Testis (tissue), 3 donors: Measurements from ENCODE around the gene SCUBE3. TPM values are rescaled to one million over a fixed set of nuclear protein-coding genes. Genes with fewer than 3 reads are reported as not detected.

Experiments
- DNase-seq: peaks from one replicate; pipeline ENCODE4 v3.0.0-alpha.2; 2019
- H3K27ac ChIP-seq, 2 donors: fragments of 200-600 bp; sonication (generic); one replicate each; pipeline ENCODE4 v1.5.1; 2019
- H3K27me3 ChIP-seq: fragments of 200-600 bp; sonication (generic); one replicate; pipeline ENCODE4 v1.5.1; 2019
- H3K36me3 ChIP-seq: fragments of 200-600 bp; sonication (generic); one replicate; pipeline ENCODE4 v1.5.1; 2017; ENCODE audit warnings: low read depth; ENCODE audit errors: missing control alignments
- H3K4me1 ChIP-seq: fragments of 200-600 bp; sonication (generic); one replicate; pipeline ENCODE4 v1.5.1; 2019
- H3K4me3 ChIP-seq, 2 donors: fragments of 200-600 bp; sonication (generic); one replicate each; pipeline ENCODE4 v1.5.1; 2017 to 2019
- H3K9me3 ChIP-seq: fragments of 200-600 bp; sonication (generic); one replicate; pipeline ENCODE4 v1.5.1; 2017
- CTCF ChIP-seq, 3 experiments: fragments of 450-650 bp in 2 of 3; fragments of 200-600 bp in 1 of 3; sonication (generic) in 1 of 3; IDR thresholded peaks; one replicate each; pipeline ENCODE4 v1.5.1; 2016 to 2019; ENCODE audit warnings: antibody characterized with exemption in 3 of 3, mild to moderate bottlenecking in 2 of 3, moderate library complexity in 1 of 3
- POLR2A ChIP-seq: fragments of 450-650 bp; IDR thresholded peaks from one replicate; pipeline ENCODE4 v1.6.1; 2017; ENCODE audit warnings: antibody characterized with exemption, mild to moderate bottlenecking, moderate library complexity
- WGBS, 2 donors: methylation state at CpG; one replicate each; pipeline ENCODE4 v1.1.5; 2018; 5-methylcytosine and 5-hydroxymethylcytosine counted together
- intact Hi-C: fragments of 100-400 bp; cut with DNase I; formaldehyde crosslinking; loops from one replicate; pipeline ENCODE4 v1.15.1; 2023; ENCODE audit warnings: low total_unique reads
- polyA plus RNA-seq: library from polyadenylated mRNA; stranded (reverse); fragments of 350-450 nt; fragmentation: Illumina TruSeq; extraction: RNeasy Lipid Tissue Mini Kit (QIAGEN cat#74804); gene quantifications from one replicate; pipeline ENCODE4 v1.2.3, GENCODE V29; 2014; ENCODE audit warnings: low read depth, low replicate concordance; ENCODE audit not compliant: insufficient read depth
- total RNA-seq, 2 donors: library from RNA; depleted of rRNA; stranded (reverse); fragments of >200 nt; gene quantifications; one replicate each; pipeline ENCODE4 v1.2.3, GENCODE V29; 2016

The SCUBE3 gene
- total and polyA plus RNA-seq, 3 donors from 2014 or later: 1.7 to 2.2 (median 2.0) TPM

- no peak overlapping the region for H3K27ac ChIP-seq
- no peaks in the 10 kb centered on the region for H3K27me3 ChIP-seq
- intact Hi-C loops: no loop called here
- 45 to 61% methylated on average over 6 to 7 of the region's 7 CpGs for WGBS, 2 donors
- H3K36me3 ChIP-seq: no peaks in the 10 kb centered on the region
- H3K4me1 ChIP-seq: peaks cover 21% of the 10 kb centered on the region
- no peak overlapping the region for H3K4me3 ChIP-seq
- DNase-seq: no peak
- H3K9me3 ChIP-seq: no peaks in the 10 kb centered on the region
- no peak for TF ChIP-seq CTCF (IDR thresholded peaks at IDR 0.05)
- no peak for TF ChIP-seq POLR2A
Observed at GRCh38 chr6:35203152-35203670, 10.5 kb upstream of the SCUBE3 start.

- no peaks in the 10 kb centered on the region for H3K27me3 ChIP-seq
- peaks cover 21% of the 10 kb centered on the region for H3K4me1 ChIP-seq
- H3K4me3 ChIP-seq: no peak overlapping the region
- WGBS, 2 donors: 39 to 75% methylated on average over 2 of the region's 2 CpGs
- no peak overlapping the region for H3K27ac ChIP-seq
- DNase-seq: no peak
- H3K36me3 ChIP-seq: no peaks in the 10 kb centered on the region
- H3K9me3 ChIP-seq: no peaks in the 10 kb centered on the region
- intact Hi-C loops: no loop called here
- TF ChIP-seq CTCF (IDR thresholded peaks at IDR 0.05) (no peak), POLR2A (no peak)
Observed at GRCh38 chr6:35203680-35204079, 10.1 kb upstream of the SCUBE3 start.

GRCh38 chr6:35206346-35206745 lies 7.4 kb upstream of the SCUBE3 start:
- Histone ChIP-seq H3K9me3 (no peaks in the 10 kb centered on the region), H3K4me3 (no peak overlapping the region), H3K27ac (no peak overlapping the region), H3K27me3 (no peaks in the 10 kb centered on the region), H3K4me1 (peaks cover 13% of the 10 kb centered on the region), H3K36me3 (no peaks in the 10 kb centered on the region)
- intact Hi-C loops: no loop called here
- WGBS, 2 donors: 90 to 95% methylated on average over 1 of the region's 1 CpG
- no peak for DNase-seq
- TF ChIP-seq POLR2A (no peak), CTCF (IDR thresholded peaks at IDR 0.05) (no peak)

- intact Hi-C loops: no loop called here
- H3K4me1 ChIP-seq: peaks cover 8% of the 10 kb centered on the region
- no peaks in the 10 kb centered on the region for H3K27me3 ChIP-seq
- H3K4me3 ChIP-seq: no peak overlapping the region
- H3K9me3 ChIP-seq: no peaks in the 10 kb centered on the region
- no peak overlapping the region for H3K27ac ChIP-seq
- no peak for TF ChIP-seq CTCF (IDR thresholded peaks at IDR 0.05)
- 50 to 62% methylated on average over 4 of the region's 4 CpGs for WGBS, 2 donors
- no peaks in the 10 kb centered on the region for H3K36me3 ChIP-seq
- DNase-seq: no peak
Observed at GRCh38 chr6:35208419-35208818, 5.3 kb upstream of the SCUBE3 start.

- Histone ChIP-seq H3K27ac (no peak overlapping the region), H3K36me3 (no peaks in the 10 kb centered on the region), H3K4me1 (peaks cover 7% of the 10 kb centered on the region), H3K9me3 (no peaks in the 10 kb centered on the region), H3K27me3 (no peaks in the 10 kb centered on the region), H3K4me3 (no peak overlapping the region)
- DNase-seq: no peak
- TF ChIP-seq CTCF (IDR thresholded peaks at IDR 0.05) (no peak), POLR2A (no peak)
- 83 to 85% methylated on average over 1 of the region's 1 CpG for WGBS, 2 donors
- intact Hi-C loops: no loop called here
Observed at GRCh38 chr6:35209081-35209480, 4.7 kb upstream of the SCUBE3 start.
